Stimulated activated CD8-positive, alpha-beta memory T cell treated with anti-CD3 and anti-CD28 coated beads, Interleukin-4, amount 100 ng/mL, for 24 hours (primary cell): Measurements from ENCODE around the gene RNASEH2C.
"Not testable (repeated sequence)": the region's sequence is repeated elsewhere in the genome, so short reads cannot be mapped to it uniquely, and the experiment has no call there.

Source experiments
- DNase-seq: peaks from one replicate; pipeline ENCODE4 v3.0.0-alpha.2; 2020; ENCODE audit warnings: low read depth

RNASEH2C gene

GRCh38 chr11:65683480-65683879 is 37.1 kb downstream of the RNASEH2C start:
- DNase-seq, result not testable (repeated sequence)

DNA sequence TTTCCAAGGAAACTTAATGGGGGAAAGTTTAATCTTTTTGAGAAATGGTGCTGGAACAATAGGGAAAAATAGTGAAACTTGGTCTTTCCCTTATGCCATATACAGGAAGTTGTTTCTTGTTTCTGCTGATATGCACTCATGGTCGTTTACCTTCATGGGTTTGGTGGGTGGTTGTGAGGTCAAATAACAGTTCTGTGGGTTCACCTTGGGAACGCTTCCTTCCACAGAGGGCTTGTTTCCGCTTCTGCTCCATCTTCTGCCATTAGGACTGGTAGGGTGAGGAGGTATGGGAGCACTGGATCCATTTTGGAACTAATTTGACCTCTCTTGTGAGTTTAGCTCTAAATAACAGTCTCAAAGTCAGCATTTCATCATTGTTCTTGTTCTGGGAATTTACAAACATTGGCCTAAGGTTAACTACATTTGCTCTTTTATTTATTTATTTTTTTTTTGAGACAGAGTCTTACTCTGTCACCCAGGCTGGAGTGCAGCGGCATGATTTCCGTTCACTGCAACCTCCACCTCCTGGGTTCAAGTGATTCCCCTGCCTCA is 40.3 kb downstream of the RNASEH2C start:
- no peak for DNase-seq

DNA sequence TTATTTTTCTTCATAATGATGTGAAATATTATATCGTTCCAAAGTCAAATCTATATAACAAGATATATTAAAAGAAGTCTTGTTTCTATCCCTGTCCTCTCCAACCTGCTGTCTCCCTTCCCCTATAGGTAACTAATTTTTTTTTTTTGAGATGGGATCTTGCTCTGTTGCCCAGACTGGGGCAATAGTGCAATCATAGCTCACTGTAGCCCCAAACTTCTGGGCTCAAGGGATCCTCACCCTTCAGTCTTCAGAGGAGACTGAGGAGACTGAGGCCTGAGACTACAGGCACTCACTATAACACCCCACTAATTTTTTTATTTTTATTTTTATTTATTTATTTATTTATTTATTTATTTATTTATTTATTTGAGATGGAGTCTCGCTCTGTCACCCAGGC is 47.6 kb downstream of the RNASEH2C start:
- DNase-seq, result no peak

DNA sequence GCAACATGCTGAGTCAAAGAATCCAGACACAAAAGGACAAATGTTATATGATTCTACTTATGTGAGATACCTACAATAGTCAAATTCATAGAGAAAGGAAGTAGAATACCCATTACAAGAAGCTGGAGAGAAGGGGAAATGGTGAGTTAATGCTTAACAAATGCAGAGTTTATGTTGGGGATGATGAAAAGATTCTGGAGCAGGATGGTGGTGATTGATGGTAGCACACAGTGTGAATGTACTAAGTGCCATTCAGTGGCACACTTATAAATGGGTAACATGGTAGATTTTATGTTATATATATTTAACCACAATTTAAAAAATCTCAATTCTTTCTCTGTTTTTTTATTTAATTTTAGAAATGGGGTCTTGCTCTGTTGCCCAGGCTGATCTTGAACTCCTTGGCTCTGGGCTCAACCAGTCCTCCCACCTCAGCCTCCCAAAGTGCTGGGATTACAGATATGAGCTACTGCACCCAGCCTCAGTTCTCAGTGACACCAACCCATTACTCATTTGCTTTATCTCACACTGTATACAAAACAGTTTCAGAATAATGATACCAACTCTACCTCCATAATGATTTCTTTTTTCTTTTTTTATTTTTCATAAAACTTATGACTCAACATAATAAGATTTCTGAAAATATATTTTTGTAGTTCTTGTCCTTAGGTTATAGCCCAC is 48.3 kb downstream of the RNASEH2C start:
- no peak for DNase-seq
